ENCODE measurements around the gene RNU6-1.

Gene RNU6-1

GRCh38 chr15:67812241-67812644 lies 27.6 kb downstream of the RNU6-1 start:
- Histone ChIP-seq H3K36me3 (ENCODE audit: control insufficient read depth in 1 of 2, insufficient read depth in 2 of 2, low read length in 2 of 2) (peaks cover 2 to 7% of the 10 kb centered on the region in 2 donors), H3K9me3 (ENCODE audit: control insufficient read depth in 1 of 2, low read length in 2 of 2) (no peaks in the 10 kb centered on the region), H3K9ac (ENCODE audit: low read depth in 1 of 2, low read length in 2 of 2) (no peak overlapping the region), H3K27me3 (ENCODE audit: control insufficient read depth in 1 of 2, insufficient read depth in 2 of 2, low read length in 2 of 2) (peaks cover 0 to 3% of the 10 kb centered on the region in 2 donors), H3K4me1 (ENCODE audit: control insufficient read depth in 1 of 2, insufficient read depth in 2 of 2, low read length in 2 of 2) (no peaks in the 10 kb centered on the region), H3K4me3 (ENCODE audit: low read depth in 1 of 2, low read length in 2 of 2) (no peak overlapping the region), H3K27ac (ENCODE audit: low read depth, low read length) (no peak overlapping the region)

GRCh38 chr15:67809866-67810265 lies 30.0 kb downstream of the RNU6-1 start:
- Histone ChIP-seq H3K9me3 (ENCODE audit: control insufficient read depth in 1 of 2, low read length in 2 of 2) (no peaks in the 10 kb centered on the region), H3K27me3 (ENCODE audit: control insufficient read depth in 1 of 2, insufficient read depth in 2 of 2, low read length in 2 of 2) (no peaks in the 10 kb centered on the region), H3K4me1 (ENCODE audit: control insufficient read depth in 1 of 2, insufficient read depth in 2 of 2, low read length in 2 of 2) (no peaks in the 10 kb centered on the region), H3K36me3 (ENCODE audit: control insufficient read depth in 1 of 2, insufficient read depth in 2 of 2, low read length in 2 of 2) (peaks cover 2 to 7% of the 10 kb centered on the region in 2 donors), H3K9ac (ENCODE audit: low read depth in 1 of 2, low read length in 2 of 2) (no peak overlapping the region), H3K4me3 (ENCODE audit: low read depth in 1 of 2, low read length in 2 of 2) (no peak overlapping the region), H3K27ac (ENCODE audit: low read depth, low read length) (no peak overlapping the region)

- Histone ChIP-seq H3K4me1 (ENCODE audit: control insufficient read depth in 1 of 2, insufficient read depth in 2 of 2, low read length in 2 of 2) (no peaks in the 10 kb centered on the region), H3K9me3 (ENCODE audit: control insufficient read depth in 1 of 2, low read length in 2 of 2) (no peaks in the 10 kb centered on the region), H3K9ac (ENCODE audit: low read depth in 1 of 2, low read length in 2 of 2) (no peak overlapping the region), H3K36me3 (ENCODE audit: control insufficient read depth in 1 of 2, insufficient read depth in 2 of 2, low read length in 2 of 2) (peaks cover 2 to 7% of the 10 kb centered on the region in 2 donors), H3K27ac (ENCODE audit: low read depth, low read length) (no peak overlapping the region), H3K4me3 (ENCODE audit: low read depth in 1 of 2, low read length in 2 of 2) (no peak overlapping the region), H3K27me3 (ENCODE audit: control insufficient read depth in 1 of 2, insufficient read depth in 2 of 2, low read length in 2 of 2) (no peaks in the 10 kb centered on the region)
Measured at GRCh38 chr15:67809441-67809840, 30.4 kb downstream of the RNU6-1 start.

GRCh38 chr15:67808821-67809220 lies 31.0 kb downstream of the RNU6-1 start:
- Histone ChIP-seq H3K27ac (ENCODE audit: low read depth, low read length) (no peak overlapping the region), H3K4me1 (ENCODE audit: control insufficient read depth in 1 of 2, insufficient read depth in 2 of 2, low read length in 2 of 2) (no peaks in the 10 kb centered on the region), H3K9me3 (ENCODE audit: control insufficient read depth in 1 of 2, low read length in 2 of 2) (no peaks in the 10 kb centered on the region), H3K4me3 (ENCODE audit: low read depth in 1 of 2, low read length in 2 of 2) (no peak overlapping the region), H3K9ac (ENCODE audit: low read depth in 1 of 2, low read length in 2 of 2) (no peak overlapping the region), H3K36me3 (ENCODE audit: control insufficient read depth in 1 of 2, insufficient read depth in 2 of 2, low read length in 2 of 2) (peaks cover 2 to 12% of the 10 kb centered on the region in 2 donors), H3K27me3 (ENCODE audit: control insufficient read depth in 1 of 2, insufficient read depth in 2 of 2, low read length in 2 of 2) (no peaks in the 10 kb centered on the region)

GRCh38 chr15:67807836-67808235 lies 32.0 kb downstream of the RNU6-1 start:
- Histone ChIP-seq H3K9ac (ENCODE audit: low read depth in 1 of 2, low read length in 2 of 2) (no peak overlapping the region), H3K36me3 (ENCODE audit: control insufficient read depth in 1 of 2, insufficient read depth in 2 of 2, low read length in 2 of 2) (peaks cover 2 to 12% of the 10 kb centered on the region in 2 donors), H3K4me3 (ENCODE audit: low read depth in 1 of 2, low read length in 2 of 2) (no peak overlapping the region), H3K27me3 (ENCODE audit: control insufficient read depth in 1 of 2, insufficient read depth in 2 of 2, low read length in 2 of 2) (no peaks in the 10 kb centered on the region), H3K27ac (ENCODE audit: low read depth, low read length) (no peak overlapping the region), H3K4me1 (ENCODE audit: control insufficient read depth in 1 of 2, insufficient read depth in 2 of 2, low read length in 2 of 2) (no peaks in the 10 kb centered on the region), H3K9me3 (ENCODE audit: control insufficient read depth in 1 of 2, low read length in 2 of 2) (no peaks in the 10 kb centered on the region)

- H3K27ac ChIP-seq (ENCODE audit: low read depth, low read length), result no peak overlapping the region
- H3K36me3 ChIP-seq (ENCODE audit: control insufficient read depth in 1 of 2, insufficient read depth in 2 of 2, low read length in 2 of 2), result peaks cover 2 to 12% of the 10 kb centered on the region in 2 donors
- H3K4me1 ChIP-seq (ENCODE audit: control insufficient read depth in 1 of 2, insufficient read depth in 2 of 2, low read length in 2 of 2), result no peaks in the 10 kb centered on the region
- no peak overlapping the region for H3K9ac ChIP-seq (ENCODE audit: low read depth in 1 of 2, low read length in 2 of 2)
- H3K27me3 ChIP-seq (ENCODE audit: control insufficient read depth in 1 of 2, insufficient read depth in 2 of 2, low read length in 2 of 2), result no peaks in the 10 kb centered on the region
- H3K4me3 ChIP-seq (ENCODE audit: low read depth in 1 of 2, low read length in 2 of 2), result no peak overlapping the region
- no peaks in the 10 kb centered on the region for H3K9me3 ChIP-seq (ENCODE audit: control insufficient read depth in 1 of 2, low read length in 2 of 2)
Measured at GRCh38 chr15:67807141-67807540, 32.7 kb downstream of the RNU6-1 start.

GRCh38 chr15:67806536-67806935 lies 33.3 kb downstream of the RNU6-1 start:
- no peak overlapping the region for H3K4me3 ChIP-seq (ENCODE audit: low read depth in 1 of 2, low read length in 2 of 2)
- H3K4me1 ChIP-seq (ENCODE audit: control insufficient read depth in 1 of 2, insufficient read depth in 2 of 2, low read length in 2 of 2), result no peaks in the 10 kb centered on the region
- no peaks in the 10 kb centered on the region for H3K27me3 ChIP-seq (ENCODE audit: control insufficient read depth in 1 of 2, insufficient read depth in 2 of 2, low read length in 2 of 2)
- no peak overlapping the region for H3K9ac ChIP-seq (ENCODE audit: low read depth in 1 of 2, low read length in 2 of 2)
- H3K9me3 ChIP-seq (ENCODE audit: control insufficient read depth in 1 of 2, low read length in 2 of 2), result no peaks in the 10 kb centered on the region
- H3K36me3 ChIP-seq (ENCODE audit: control insufficient read depth in 1 of 2, insufficient read depth in 2 of 2, low read length in 2 of 2), result peaks cover 2 to 12% of the 10 kb centered on the region in 2 donors
- H3K27ac ChIP-seq (ENCODE audit: low read depth, low read length), result no peak overlapping the region

GRCh38 chr15:67805666-67806516 lies 34.0 kb downstream of the RNU6-1 start:
- Histone ChIP-seq H3K9me3 (ENCODE audit: control insufficient read depth in 1 of 2, low read length in 2 of 2) (no peaks in the 10 kb centered on the region), H3K4me3 (ENCODE audit: low read depth in 1 of 2, low read length in 2 of 2) (no peak overlapping the region), H3K36me3 (ENCODE audit: control insufficient read depth in 1 of 2, insufficient read depth in 2 of 2, low read length in 2 of 2) (peaks cover 2 to 16% of the 10 kb centered on the region in 2 donors), H3K27me3 (ENCODE audit: control insufficient read depth in 1 of 2, insufficient read depth in 2 of 2, low read length in 2 of 2) (no peaks in the 10 kb centered on the region), H3K9ac (ENCODE audit: low read depth in 1 of 2, low read length in 2 of 2) (no peak overlapping the region), H3K27ac (ENCODE audit: low read depth, low read length) (no peak overlapping the region), H3K4me1 (ENCODE audit: control insufficient read depth in 1 of 2, insufficient read depth in 2 of 2, low read length in 2 of 2) (no peaks in the 10 kb centered on the region)

- Histone ChIP-seq H3K36me3 (ENCODE audit: control insufficient read depth in 1 of 2, insufficient read depth in 2 of 2, low read length in 2 of 2) (peaks cover 2 to 16% of the 10 kb centered on the region in 2 donors), H3K9me3 (ENCODE audit: control insufficient read depth in 1 of 2, low read length in 2 of 2) (no peaks in the 10 kb centered on the region), H3K9ac (ENCODE audit: low read depth in 1 of 2, low read length in 2 of 2) (no peak overlapping the region), H3K4me3 (ENCODE audit: low read depth in 1 of 2, low read length in 2 of 2) (no peak overlapping the region), H3K27ac (ENCODE audit: low read depth, low read length) (no peak overlapping the region), H3K4me1 (ENCODE audit: control insufficient read depth in 1 of 2, insufficient read depth in 2 of 2, low read length in 2 of 2) (no peaks in the 10 kb centered on the region), H3K27me3 (ENCODE audit: control insufficient read depth in 1 of 2, insufficient read depth in 2 of 2, low read length in 2 of 2) (no peaks in the 10 kb centered on the region)
Measured at GRCh38 chr15:67805008-67805665, 34.7 kb downstream of the RNU6-1 start.

Measured in duodenal mucosa (tissue), 2 donors.